GM23338 (cell line): ENCODE results near the gene AP2A2. TPM values are rescaled to one million over a fixed set of nuclear protein-coding genes. Genes with fewer than 3 reads are reported as not detected.

Experiments
- ATAC-seq: fragments of 200-7000 bp; cut with Tn5 transposase; 3 replicates; pipeline ENCODE4 v1.9.1; 2020
- DNase-seq: peaks from one replicate; pipeline ENCODE4 v3.0.0-alpha.2; 2015; ENCODE audit warnings: low spot score
- H2AFZ ChIP-seq: fragments of 200-600 bp; sonication (generic); 2 replicates; pipeline ENCODE4 v1.8.0; 2016; ENCODE audit warnings: antibody characterized with exemption, mild to moderate bottlenecking, moderate library complexity
- H3F3A ChIP-seq: fragments of 200-600 bp; sonication (generic); replicated peaks from 2 replicates; pipeline ENCODE4 v1.8.0; 2017; ENCODE audit warnings: antibody characterized with exemption, mixed run types, low read depth
- H3K27ac ChIP-seq: fragments of 200-600 bp; sonication (generic); 2 replicates; pipeline ENCODE4 v1.6.1; 2016; ENCODE audit warnings: low read depth
- H3K27me3 ChIP-seq: fragments of 200-600 bp; sonication (generic); 2 replicates; pipeline ENCODE4 v1.8.0; 2016; ENCODE audit warnings: mild to moderate bottlenecking, mixed run types, moderate library complexity; ENCODE audit not compliant: insufficient read depth
- H3K36me3 ChIP-seq: fragments of 200-600 bp; sonication (generic); 2 replicates; pipeline ENCODE4 v1.8.0; 2016; ENCODE audit warnings: mild to moderate bottlenecking; ENCODE audit not compliant: insufficient read depth
- H3K4me1 ChIP-seq: fragments of 200-600 bp; sonication (generic); 2 replicates; pipeline ENCODE4 v1.8.0; 2016; ENCODE audit warnings: mild to moderate bottlenecking, moderate library complexity; ENCODE audit not compliant: insufficient read depth
- H3K4me2 ChIP-seq: fragments of 200-600 bp; sonication (generic); 2 replicates; pipeline ENCODE4 v1.7.1; 2017; ENCODE audit warnings: mixed run types
- H3K4me3 ChIP-seq: fragments of 200-600 bp; sonication (generic); 2 replicates; pipeline ENCODE4 v1.6.1; 2016; ENCODE audit warnings: mixed run types
- H3K79me2 ChIP-seq: fragments of 200-600 bp; sonication (generic); replicated peaks from 2 replicates; pipeline ENCODE4 v1.8.0; 2017; ENCODE audit warnings: mild to moderate bottlenecking; ENCODE audit not compliant: insufficient read depth
- H3K9me2 ChIP-seq: fragments of 200-600 bp; sonication (generic); 2 replicates; pipeline ENCODE4 v1.8.0; 2017; ENCODE audit not compliant: insufficient read depth
- H4K20me1 ChIP-seq: fragments of 200-600 bp; sonication (generic); replicated peaks from 2 replicates; pipeline ENCODE4 v1.8.0; 2017; ENCODE audit warnings: mild to moderate bottlenecking; ENCODE audit not compliant: insufficient read depth
- H3K27ac Mint-ChIP-seq: 2 replicates; pipeline ENCODE4 v1.8.0; 2020; ENCODE audit warnings: inconsistent platforms, mild to moderate bottlenecking, moderate library complexity, mixed read lengths
- H3K27me3 Mint-ChIP-seq: 3 replicates; pipeline ENCODE4 v1.8.0; 2022; ENCODE audit warnings: low read depth, mild to moderate bottlenecking, moderate library complexity, mixed read lengths, inconsistent platforms; ENCODE audit not compliant: insufficient read depth, poor library complexity
- H3K36me3 Mint-ChIP-seq: 3 replicates; pipeline ENCODE4 v1.8.0; 2021; ENCODE audit warnings: low read depth, mild to moderate bottlenecking, inconsistent platforms, moderate library complexity, mixed read lengths
- H3K4me1 Mint-ChIP-seq: 3 replicates; pipeline ENCODE4 v1.8.0; 2020; ENCODE audit warnings: mild to moderate bottlenecking, inconsistent platforms, mixed read lengths
- H3K4me3 Mint-ChIP-seq: 3 replicates; pipeline ENCODE4 v1.8.0; 2021; ENCODE audit warnings: moderate library complexity, mild to moderate bottlenecking, inconsistent platforms, mixed read lengths
- H3K9me3 Mint-ChIP-seq: 3 replicates; pipeline ENCODE4 v1.8.0; 2020; ENCODE audit warnings: moderate library complexity, mild to moderate bottlenecking, inconsistent platforms, mixed read lengths
- CREB1 ChIP-seq: fragments of 250-450 bp; sonication (Bioruptor Pico); IDR thresholded peaks from 2 replicates; pipeline ENCODE4 v1.5.0; 2020; ENCODE audit warnings: low read depth, mild to moderate bottlenecking, moderate library complexity
- EZH2 ChIP-seq: fragments of 200-600 bp; sonication (generic); IDR thresholded peaks from one replicate; pipeline ENCODE4 v1.8.0; 2017; ENCODE audit warnings: antibody characterized with exemption, mild to moderate bottlenecking, low read depth; ENCODE audit not compliant: unreplicated experiment
- EZH2phosphoT487 ChIP-seq: fragments of 200-600 bp; sonication (generic); IDR thresholded peaks from one replicate; pipeline ENCODE4 v1.8.1; 2018; ENCODE audit warnings: antibody characterized with exemption; ENCODE audit not compliant: unreplicated experiment
- JUNB ChIP-seq: IDR thresholded peaks from one replicate; pipeline ENCODE4 v1.6.1; 2016; ENCODE audit warnings: antibody characterized with exemption; ENCODE audit not compliant: unreplicated experiment
- NANOG ChIP-seq: IDR thresholded peaks from 2 replicates; pipeline ENCODE4 v1.6.1; 2016; ENCODE audit warnings: antibody characterized with exemption, borderline replicate concordance
- POLR2AphosphoS5 ChIP-seq: IDR thresholded peaks from 2 replicates; pipeline ENCODE4 v1.6.1; 2016; ENCODE audit warnings: antibody characterized with exemption, low read depth
- STAT1 ChIP-seq: IDR thresholded peaks from one replicate; pipeline ENCODE4 v1.6.1; 2016; ENCODE audit warnings: antibody characterized with exemption; ENCODE audit not compliant: unreplicated experiment
- ZNF114 ChIP-seq: fragments of 250-450 bp; sonication (Bioruptor Pico); IDR thresholded peaks from 2 replicates; pipeline ENCODE4 v1.5.0; 2020; ENCODE audit warnings: mild to moderate bottlenecking, moderate library complexity
- ZNF331 ChIP-seq: fragments of 250-450 bp; sonication (Bioruptor Pico); IDR thresholded peaks from 2 replicates; pipeline ENCODE4 v1.5.0; 2020; ENCODE audit warnings: low read depth, mild to moderate bottlenecking, moderate library complexity
- polyA plus RNA-seq: library from polyadenylated mRNA; unstranded; fragments of >200 nt; fragmentation: Nextera tagmentation; extraction: Ambion mirVana; gene quantifications from 2 replicates; pipeline ENCODE4 v1.2.1, GENCODE V29; 2016
- total RNA-seq: library from RNA; depleted of rRNA; stranded (reverse); fragments of >200 nt; shearing (Covaris generic); gene quantifications from 2 replicates; pipeline ENCODE4 v1.2.3, GENCODE V29; 2014
- TF ChIP-seq, protein P1 (sequence below): IDR thresholded peaks from 2 replicates; pipeline ENCODE4 v1.6.1; 2016; ENCODE audit warnings: antibody characterized with exemption
- TF ChIP-seq, protein P2 (sequence below): fragments of 250-450 bp; sonication (Bioruptor Pico); IDR thresholded peaks from 2 replicates; pipeline ENCODE4 v1.5.0; 2020; ENCODE audit warnings: mild to moderate bottlenecking, moderate library complexity
- TF ChIP-seq, protein P3 (sequence below): IDR thresholded peaks from one replicate; pipeline ENCODE4 v1.6.1; 2018; ENCODE audit warnings: antibody characterized with exemption; ENCODE audit not compliant: unreplicated experiment
- TF ChIP-seq, protein P4 (sequence below), 2 experiments: fragments of 200-600 bp in 1 of 2; sonication (generic) in 1 of 2; conservative IDR thresholded peaks; 2 replicates each; pipeline versions ENCODE4 v1.5.1 to v1.6.1; 2016 to 2017; ENCODE audit warnings: antibody characterized with exemption in 2 of 2, low read depth in 2 of 2, mild to moderate bottlenecking in 2 of 2, moderate library complexity in 1 of 2

AP2A2 gene
- total and polyA plus RNA-seq, 2 experiments from 2014 or later, result 23.7 to 47.5 TPM

GRCh38 chr11:897253-898142 lies 28.2 kb upstream of the AP2A2 start:
- DNase-seq (no peak), ATAC-seq (no peak)
- H3K27me3 ChIP-seq, result no peaks in the 10 kb centered on the region
- no peak for TF ChIP-seq POLR2AphosphoS5
- TF ChIP-seq STAT1, result no peak
- TF ChIP-seq, protein P1, sequence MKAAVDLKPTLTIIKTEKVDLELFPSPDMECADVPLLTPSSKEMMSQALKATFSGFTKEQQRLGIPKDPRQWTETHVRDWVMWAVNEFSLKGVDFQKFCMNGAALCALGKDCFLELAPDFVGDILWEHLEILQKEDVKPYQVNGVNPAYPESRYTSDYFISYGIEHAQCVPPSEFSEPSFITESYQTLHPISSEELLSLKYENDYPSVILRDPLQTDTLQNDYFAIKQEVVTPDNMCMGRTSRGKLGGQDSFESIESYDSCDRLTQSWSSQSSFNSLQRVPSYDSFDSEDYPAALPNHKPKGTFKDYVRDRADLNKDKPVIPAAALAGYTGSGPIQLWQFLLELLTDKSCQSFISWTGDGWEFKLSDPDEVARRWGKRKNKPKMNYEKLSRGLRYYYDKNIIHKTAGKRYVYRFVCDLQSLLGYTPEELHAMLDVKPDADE, result no peak
- TF ChIP-seq, protein P2, sequence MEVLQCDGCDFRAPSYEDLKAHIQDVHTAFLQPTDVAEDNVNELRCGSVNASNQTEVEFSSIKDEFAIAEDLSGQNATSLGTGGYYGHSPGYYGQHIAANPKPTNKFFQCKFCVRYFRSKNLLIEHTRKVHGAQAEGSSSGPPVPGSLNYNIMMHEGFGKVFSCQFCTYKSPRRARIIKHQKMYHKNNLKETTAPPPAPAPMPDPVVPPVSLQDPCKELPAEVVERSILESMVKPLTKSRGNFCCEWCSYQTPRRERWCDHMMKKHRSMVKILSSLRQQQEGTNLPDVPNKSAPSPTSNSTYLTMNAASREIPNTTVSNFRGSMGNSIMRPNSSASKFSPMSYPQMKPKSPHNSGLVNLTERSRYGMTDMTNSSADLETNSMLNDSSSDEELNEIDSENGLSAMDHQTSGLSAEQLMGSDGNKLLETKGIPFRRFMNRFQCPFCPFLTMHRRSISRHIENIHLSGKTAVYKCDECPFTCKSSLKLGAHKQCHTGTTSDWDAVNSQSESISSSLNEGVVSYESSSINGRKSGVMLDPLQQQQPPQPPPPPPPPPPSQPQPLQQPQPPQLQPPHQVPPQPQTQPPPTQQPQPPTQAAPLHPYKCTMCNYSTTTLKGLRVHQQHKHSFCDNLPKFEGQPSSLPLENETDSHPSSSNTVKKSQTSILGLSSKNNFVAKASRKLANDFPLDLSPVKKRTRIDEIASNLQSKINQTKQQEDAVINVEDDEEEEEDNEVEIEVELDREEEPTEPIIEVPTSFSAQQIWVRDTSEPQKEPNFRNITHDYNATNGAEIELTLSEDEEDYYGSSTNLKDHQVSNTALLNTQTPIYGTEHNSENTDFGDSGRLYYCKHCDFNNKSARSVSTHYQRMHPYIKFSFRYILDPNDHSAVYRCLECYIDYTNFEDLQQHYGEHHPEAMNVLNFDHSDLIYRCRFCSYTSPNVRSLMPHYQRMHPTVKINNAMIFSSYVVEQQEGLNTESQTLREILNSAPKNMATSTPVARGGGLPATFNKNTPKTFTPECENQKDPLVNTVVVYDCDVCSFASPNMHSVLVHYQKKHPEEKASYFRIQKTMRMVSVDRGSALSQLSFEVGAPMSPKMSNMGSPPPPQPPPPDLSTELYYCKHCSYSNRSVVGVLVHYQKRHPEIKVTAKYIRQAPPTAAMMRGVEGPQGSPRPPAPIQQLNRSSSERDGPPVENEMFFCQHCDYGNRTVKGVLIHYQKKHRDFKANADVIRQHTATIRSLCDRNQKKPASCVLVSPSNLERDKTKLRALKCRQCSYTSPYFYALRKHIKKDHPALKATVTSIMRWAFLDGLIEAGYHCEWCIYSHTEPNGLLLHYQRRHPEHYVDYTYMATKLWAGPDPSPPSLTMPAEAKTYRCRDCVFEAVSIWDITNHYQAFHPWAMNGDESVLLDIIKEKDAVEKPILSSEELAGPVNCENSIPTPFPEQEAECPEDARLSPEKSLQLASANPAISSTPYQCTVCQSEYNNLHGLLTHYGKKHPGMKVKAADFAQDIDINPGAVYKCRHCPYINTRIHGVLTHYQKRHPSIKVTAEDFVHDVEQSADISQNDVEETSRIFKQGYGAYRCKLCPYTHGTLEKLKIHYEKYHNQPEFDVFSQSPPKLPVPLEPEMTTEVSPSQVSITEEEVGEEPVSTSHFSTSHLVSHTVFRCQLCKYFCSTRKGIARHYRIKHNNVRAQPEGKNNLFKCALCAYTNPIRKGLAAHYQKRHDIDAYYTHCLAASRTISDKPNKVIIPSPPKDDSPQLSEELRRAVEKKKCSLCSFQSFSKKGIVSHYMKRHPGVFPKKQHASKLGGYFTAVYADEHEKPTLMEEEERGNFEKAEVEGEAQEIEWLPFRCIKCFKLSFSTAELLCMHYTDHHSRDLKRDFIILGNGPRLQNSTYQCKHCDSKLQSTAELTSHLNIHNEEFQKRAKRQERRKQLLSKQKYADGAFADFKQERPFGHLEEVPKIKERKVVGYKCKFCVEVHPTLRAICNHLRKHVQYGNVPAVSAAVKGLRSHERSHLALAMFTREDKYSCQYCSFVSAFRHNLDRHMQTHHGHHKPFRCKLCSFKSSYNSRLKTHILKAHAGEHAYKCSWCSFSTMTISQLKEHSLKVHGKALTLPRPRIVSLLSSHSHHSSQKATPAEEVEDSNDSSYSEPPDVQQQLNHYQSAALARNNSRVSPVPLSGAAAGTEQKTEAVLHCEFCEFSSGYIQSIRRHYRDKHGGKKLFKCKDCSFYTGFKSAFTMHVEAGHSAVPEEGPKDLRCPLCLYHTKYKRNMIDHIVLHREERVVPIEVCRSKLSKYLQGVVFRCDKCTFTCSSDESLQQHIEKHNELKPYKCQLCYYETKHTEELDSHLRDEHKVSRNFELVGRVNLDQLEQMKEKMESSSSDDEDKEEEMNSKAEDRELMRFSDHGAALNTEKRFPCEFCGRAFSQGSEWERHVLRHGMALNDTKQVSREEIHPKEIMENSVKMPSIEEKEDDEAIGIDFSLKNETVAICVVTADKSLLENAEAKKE, result no peak
- TF ChIP-seq ZNF331 (CRISPR knock-in tag), result no peak
- no peak for TF ChIP-seq NANOG
- TF ChIP-seq JUNB, result no peak
- TF ChIP-seq, protein P3, sequence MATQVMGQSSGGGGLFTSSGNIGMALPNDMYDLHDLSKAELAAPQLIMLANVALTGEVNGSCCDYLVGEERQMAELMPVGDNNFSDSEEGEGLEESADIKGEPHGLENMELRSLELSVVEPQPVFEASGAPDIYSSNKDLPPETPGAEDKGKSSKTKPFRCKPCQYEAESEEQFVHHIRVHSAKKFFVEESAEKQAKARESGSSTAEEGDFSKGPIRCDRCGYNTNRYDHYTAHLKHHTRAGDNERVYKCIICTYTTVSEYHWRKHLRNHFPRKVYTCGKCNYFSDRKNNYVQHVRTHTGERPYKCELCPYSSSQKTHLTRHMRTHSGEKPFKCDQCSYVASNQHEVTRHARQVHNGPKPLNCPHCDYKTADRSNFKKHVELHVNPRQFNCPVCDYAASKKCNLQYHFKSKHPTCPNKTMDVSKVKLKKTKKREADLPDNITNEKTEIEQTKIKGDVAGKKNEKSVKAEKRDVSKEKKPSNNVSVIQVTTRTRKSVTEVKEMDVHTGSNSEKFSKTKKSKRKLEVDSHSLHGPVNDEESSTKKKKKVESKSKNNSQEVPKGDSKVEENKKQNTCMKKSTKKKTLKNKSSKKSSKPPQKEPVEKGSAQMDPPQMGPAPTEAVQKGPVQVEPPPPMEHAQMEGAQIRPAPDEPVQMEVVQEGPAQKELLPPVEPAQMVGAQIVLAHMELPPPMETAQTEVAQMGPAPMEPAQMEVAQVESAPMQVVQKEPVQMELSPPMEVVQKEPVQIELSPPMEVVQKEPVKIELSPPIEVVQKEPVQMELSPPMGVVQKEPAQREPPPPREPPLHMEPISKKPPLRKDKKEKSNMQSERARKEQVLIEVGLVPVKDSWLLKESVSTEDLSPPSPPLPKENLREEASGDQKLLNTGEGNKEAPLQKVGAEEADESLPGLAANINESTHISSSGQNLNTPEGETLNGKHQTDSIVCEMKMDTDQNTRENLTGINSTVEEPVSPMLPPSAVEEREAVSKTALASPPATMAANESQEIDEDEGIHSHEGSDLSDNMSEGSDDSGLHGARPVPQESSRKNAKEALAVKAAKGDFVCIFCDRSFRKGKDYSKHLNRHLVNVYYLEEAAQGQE, result no peak
- TF ChIP-seq ZNF114 (CRISPR knock-in tag), result no peak
- no peak for TF ChIP-seq CREB1
- TF ChIP-seq EZH2, result no peak
- no peak for TF ChIP-seq EZH2phosphoT487
- TF ChIP-seq, protein P4, sequence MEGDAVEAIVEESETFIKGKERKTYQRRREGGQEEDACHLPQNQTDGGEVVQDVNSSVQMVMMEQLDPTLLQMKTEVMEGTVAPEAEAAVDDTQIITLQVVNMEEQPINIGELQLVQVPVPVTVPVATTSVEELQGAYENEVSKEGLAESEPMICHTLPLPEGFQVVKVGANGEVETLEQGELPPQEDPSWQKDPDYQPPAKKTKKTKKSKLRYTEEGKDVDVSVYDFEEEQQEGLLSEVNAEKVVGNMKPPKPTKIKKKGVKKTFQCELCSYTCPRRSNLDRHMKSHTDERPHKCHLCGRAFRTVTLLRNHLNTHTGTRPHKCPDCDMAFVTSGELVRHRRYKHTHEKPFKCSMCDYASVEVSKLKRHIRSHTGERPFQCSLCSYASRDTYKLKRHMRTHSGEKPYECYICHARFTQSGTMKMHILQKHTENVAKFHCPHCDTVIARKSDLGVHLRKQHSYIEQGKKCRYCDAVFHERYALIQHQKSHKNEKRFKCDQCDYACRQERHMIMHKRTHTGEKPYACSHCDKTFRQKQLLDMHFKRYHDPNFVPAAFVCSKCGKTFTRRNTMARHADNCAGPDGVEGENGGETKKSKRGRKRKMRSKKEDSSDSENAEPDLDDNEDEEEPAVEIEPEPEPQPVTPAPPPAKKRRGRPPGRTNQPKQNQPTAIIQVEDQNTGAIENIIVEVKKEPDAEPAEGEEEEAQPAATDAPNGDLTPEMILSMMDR (conservative IDR thresholded peaks at IDR 0.05; ENCODE audit: low read depth in 2 of 2), result no peak
- no peak overlapping the region for H3K27ac ChIP-seq
- no peaks in the 10 kb centered on the region for H3K9me3 Mint-ChIP-seq
- peaks cover 28% of the 10 kb centered on the region for H3K36me3 Mint-ChIP-seq
- H3K9me2 ChIP-seq, result no peaks in the 10 kb centered on the region
- H3K4me2 ChIP-seq, result no peak overlapping the region
- H3K4me3 ChIP-seq, result no peak overlapping the region
- no peak overlapping the region for H3K4me3 Mint-ChIP-seq
- H3K4me1 ChIP-seq, result no peaks in the 10 kb centered on the region
- H3F3A ChIP-seq, result no peaks in the 10 kb centered on the region
- H4K20me1 ChIP-seq, result no peaks in the 10 kb centered on the region; the same call in 1 of the 2 replicates
- no peaks in the 10 kb centered on the region; the same call in 1 of the 2 replicates for H3K36me3 ChIP-seq
- peaks cover 3% of the 10 kb centered on the region for H3K4me1 Mint-ChIP-seq
- no peak overlapping the region; the same call in 1 of the 2 replicates for H3K27ac Mint-ChIP-seq
- no peaks in the 10 kb centered on the region for H3K79me2 ChIP-seq
- H2AFZ ChIP-seq, result no peak overlapping the region
- peaks cover 4% of the 10 kb centered on the region for H3K27me3 Mint-ChIP-seq
